ENCODE measurements around the gene C1S.
"Not testable (repeated sequence)": the region's sequence is repeated elsewhere in the genome, so short reads cannot be mapped to it uniquely, and the experiment has no call there.

Gene C1S

DNA sequence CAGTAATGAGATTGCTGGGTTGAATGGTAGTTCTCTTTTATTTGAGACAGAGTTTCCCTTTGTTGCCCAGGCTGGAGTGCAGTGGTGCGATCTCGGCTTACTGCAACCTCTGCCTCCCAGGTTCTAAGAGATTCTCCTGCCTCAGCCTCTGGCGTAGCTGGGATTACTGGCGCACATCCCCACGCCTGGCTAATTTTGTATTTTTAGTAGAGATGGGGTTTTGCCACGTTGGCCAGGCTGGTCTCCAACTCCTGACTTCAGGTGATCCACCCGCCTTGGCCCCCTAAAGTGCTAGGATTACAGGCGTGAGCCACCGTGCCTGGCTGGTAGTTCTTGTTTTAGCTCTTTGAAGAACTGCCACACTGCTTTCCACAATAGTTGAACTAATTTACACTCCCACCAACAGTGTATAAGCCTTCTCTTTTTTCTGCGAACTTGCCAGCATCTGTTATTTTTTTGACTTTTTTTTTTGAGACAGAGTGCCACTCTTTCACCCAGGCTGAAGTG is 11.0 kb upstream of the C1S start:
- H3K9me3 ChIP-seq (ENCODE audit: control insufficient read depth, low read length); H3K4ac ChIP-seq (ENCODE audit: low read depth in 1 of 2, low read length in 2 of 2): not testable (repeated sequence)
- 87% methylated on average over 10 of the region's 10 CpGs for WGBS

DNA sequence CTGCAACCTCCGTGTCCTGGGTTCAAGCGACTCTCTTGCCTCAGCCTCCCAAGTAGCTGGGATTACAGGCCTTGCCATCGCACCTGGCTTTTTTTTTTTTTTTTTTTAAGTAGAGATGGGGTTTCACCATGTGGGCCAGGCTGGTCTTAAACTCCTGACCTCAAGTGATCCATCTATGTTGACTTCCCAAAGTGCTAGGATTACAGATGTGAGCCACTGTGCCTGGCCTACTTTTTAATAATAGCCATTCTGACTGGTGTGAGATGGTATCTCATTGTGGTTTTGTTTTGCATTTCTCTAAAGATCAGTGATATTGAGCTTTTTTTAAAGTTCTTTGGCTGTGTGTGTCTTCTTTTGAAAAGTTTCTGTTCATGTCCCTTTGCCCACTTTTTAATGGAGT is 10.5 kb upstream of the C1S start:
- H3K18ac ChIP-seq (ENCODE audit: low read depth in 1 of 2, low read length in 2 of 2); H2AFZ ChIP-seq (ENCODE audit: low read depth, low read length); H2BK5ac ChIP-seq (ENCODE audit: low read depth, low read length, poor library complexity, severe bottlenecking); H4K8ac ChIP-seq (ENCODE audit: low read length); H3K36me3 ChIP-seq (ENCODE audit: control insufficient read depth in 1 of 2, insufficient read depth in 2 of 2, low read depth in 1 of 2, low read length in 2 of 2); H3K4me2 ChIP-seq (ENCODE audit: low read length, poor library complexity, severe bottlenecking); H4K91ac ChIP-seq (ENCODE audit: low read length); H3K23ac ChIP-seq (ENCODE audit: low read length in 2 of 2); H2AK5ac ChIP-seq (ENCODE audit: low read length, severe bottlenecking); H3K4ac ChIP-seq (ENCODE audit: low read depth in 1 of 2, low read length in 2 of 2); H3K4me1 ChIP-seq (ENCODE audit: control insufficient read depth, insufficient read depth, low read depth, low read length); H3K4me3 ChIP-seq (ENCODE audit: insufficient read depth in 1 of 2, low read depth in 1 of 2, low read length in 2 of 2); H2BK12ac ChIP-seq (ENCODE audit: low read length in 2 of 2); H3K9ac ChIP-seq (ENCODE audit: low read length); H3K27ac ChIP-seq (ENCODE audit: low read length, poor library complexity, severe bottlenecking); H2BK120ac ChIP-seq (ENCODE audit: low read depth, low read length); H3K14ac ChIP-seq (ENCODE audit: low read length in 2 of 2); DNase-seq; H3K9me3 ChIP-seq (ENCODE audit: control insufficient read depth, low read length); H3K79me1 ChIP-seq (replicated peaks; ENCODE audit: low read length, poor library complexity, severe bottlenecking); H2BK15ac ChIP-seq (ENCODE audit: low read depth, poor library complexity, severe bottlenecking); H3K27me3 ChIP-seq (ENCODE audit: control insufficient read depth in 1 of 2, insufficient read depth in 1 of 2, low read length in 2 of 2): not testable (repeated sequence)
- 94% methylated on average over 3 of the region's 3 CpGs for whole genome bisulfite sequencing

More for the DNA sequence above, 11.0 kb upstream of the C1S start:
- not testable (repeated sequence) for H2BK15ac ChIP-seq (ENCODE audit: low read depth, poor library complexity, severe bottlenecking); H3K4me1 ChIP-seq (ENCODE audit: control insufficient read depth, insufficient read depth, low read depth, low read length); H3K27me3 ChIP-seq (ENCODE audit: control insufficient read depth in 1 of 2, insufficient read depth in 1 of 2, low read length in 2 of 2); DNase-seq; H3K79me1 ChIP-seq (replicated peaks; ENCODE audit: low read length, poor library complexity, severe bottlenecking); H3K27ac ChIP-seq (ENCODE audit: low read length, poor library complexity, severe bottlenecking); H3K14ac ChIP-seq (ENCODE audit: low read length in 2 of 2); H3K9ac ChIP-seq (ENCODE audit: low read length); H2AK5ac ChIP-seq (ENCODE audit: low read length, severe bottlenecking); H2BK120ac ChIP-seq (ENCODE audit: low read depth, low read length); H3K36me3 ChIP-seq (ENCODE audit: control insufficient read depth in 1 of 2, insufficient read depth in 2 of 2, low read depth in 1 of 2, low read length in 2 of 2); H3K4me2 ChIP-seq (ENCODE audit: low read length, poor library complexity, severe bottlenecking); H4K8ac ChIP-seq (ENCODE audit: low read length); H3K4me3 ChIP-seq (ENCODE audit: insufficient read depth in 1 of 2, low read depth in 1 of 2, low read length in 2 of 2); H3K18ac ChIP-seq (ENCODE audit: low read depth in 1 of 2, low read length in 2 of 2); H2AFZ ChIP-seq (ENCODE audit: low read depth, low read length); H2BK5ac ChIP-seq (ENCODE audit: low read depth, low read length, poor library complexity, severe bottlenecking); H4K91ac ChIP-seq (ENCODE audit: low read length); H2BK12ac ChIP-seq (ENCODE audit: low read length in 2 of 2); H3K23ac ChIP-seq (ENCODE audit: low read length in 2 of 2)

DNA sequence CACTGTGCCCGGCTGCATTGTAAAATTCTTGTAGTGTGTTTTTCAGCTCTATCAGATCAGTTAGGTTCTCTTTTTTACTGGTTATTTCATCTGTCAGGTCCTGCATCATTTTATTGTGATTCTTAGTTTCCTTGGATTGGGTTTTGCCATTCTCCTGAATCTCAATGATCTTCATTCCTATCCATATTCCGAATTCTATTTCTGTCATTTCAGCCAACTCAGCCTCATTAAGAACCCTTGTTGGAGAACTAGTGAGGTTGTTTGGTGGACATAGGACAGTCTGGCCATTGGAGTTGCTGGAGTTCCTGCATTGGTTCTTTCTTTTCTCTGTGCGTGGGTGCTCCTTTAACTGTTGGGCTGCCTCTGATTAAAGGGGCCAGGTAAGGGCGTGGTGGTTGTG is 5.6 kb upstream of the C1S start:
- no peak overlapping the region for H2BK5ac ChIP-seq (ENCODE audit: low read depth, low read length, poor library complexity, severe bottlenecking)
- H2BK15ac ChIP-seq (ENCODE audit: low read depth, poor library complexity, severe bottlenecking), result no peak overlapping the region
- WGBS, result 79% methylated on average over 2 of the region's 4 CpGs
- no peak overlapping the region for H3K4me3 ChIP-seq (ENCODE audit: insufficient read depth in 1 of 2, low read depth in 1 of 2, low read length in 2 of 2)
- H3K9me3 ChIP-seq (ENCODE audit: control insufficient read depth, low read length), result no peaks in the 10 kb centered on the region
- no peak overlapping the region for H4K8ac ChIP-seq (ENCODE audit: low read length)
- H3K27ac ChIP-seq (ENCODE audit: low read length, poor library complexity, severe bottlenecking), result no peak overlapping the region
- H2BK120ac ChIP-seq (ENCODE audit: low read depth, low read length), result no peak overlapping the region
- H3K4ac ChIP-seq (ENCODE audit: low read depth in 1 of 2, low read length in 2 of 2), result no peak overlapping the region
- no peak overlapping the region for H4K91ac ChIP-seq (ENCODE audit: low read length)
- H3K36me3 ChIP-seq (ENCODE audit: control insufficient read depth in 1 of 2, insufficient read depth in 2 of 2, low read depth in 1 of 2, low read length in 2 of 2), result no peaks in the 10 kb centered on the region
- H3K18ac ChIP-seq (ENCODE audit: low read depth in 1 of 2, low read length in 2 of 2), result peak overlapping the region in 1 of 2 experiments; percentile 8
- no peak overlapping the region for H2BK12ac ChIP-seq (ENCODE audit: low read length in 2 of 2)
- H3K23ac ChIP-seq (ENCODE audit: low read length in 2 of 2), result no peak overlapping the region
- H3K27me3 ChIP-seq (ENCODE audit: control insufficient read depth in 1 of 2, insufficient read depth in 1 of 2, low read length in 2 of 2), result peaks cover 0 to 24% of the 10 kb centered on the region in 2 experiments
- no peak overlapping the region for H3K14ac ChIP-seq (ENCODE audit: low read length in 2 of 2)
- no peak for DNase-seq
- H2AK5ac ChIP-seq (ENCODE audit: low read length, severe bottlenecking), result no peak overlapping the region
- H3K4me1 ChIP-seq (ENCODE audit: control insufficient read depth, insufficient read depth, low read depth, low read length), result peaks cover 3% of the 10 kb centered on the region
- H3K9ac ChIP-seq (ENCODE audit: low read length), result no peak overlapping the region
- no peak overlapping the region for H2AFZ ChIP-seq (ENCODE audit: low read depth, low read length)
- no peaks in the 10 kb centered on the region for H3K79me1 ChIP-seq (replicated peaks; ENCODE audit: low read length, poor library complexity, severe bottlenecking)
- no peak overlapping the region for H3K4me2 ChIP-seq (ENCODE audit: low read length, poor library complexity, severe bottlenecking)

DNA sequence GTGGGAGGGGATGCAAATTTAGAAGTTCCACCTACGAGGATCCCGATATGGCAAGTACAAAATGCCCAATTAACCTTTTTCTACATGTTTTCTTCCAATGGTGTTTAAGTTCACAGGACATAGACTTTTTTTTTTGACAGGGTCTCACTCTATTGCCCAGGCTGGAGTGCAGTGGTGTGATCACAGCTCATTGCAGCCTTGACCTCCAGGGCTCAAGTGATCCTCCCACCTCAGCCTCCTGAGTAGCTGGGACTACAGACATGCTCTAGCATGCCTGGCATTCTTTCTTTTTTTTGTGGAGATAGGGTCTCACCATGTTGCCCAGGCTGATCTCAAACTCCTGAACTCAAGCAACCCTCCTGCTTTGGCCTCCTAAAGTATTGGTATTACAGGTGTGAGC is 4.8 kb upstream of the C1S start:
- H2BK120ac ChIP-seq (ENCODE audit: low read depth, low read length); H2BK15ac ChIP-seq (ENCODE audit: low read depth, poor library complexity, severe bottlenecking); H3K36me3 ChIP-seq (ENCODE audit: control insufficient read depth in 1 of 2, insufficient read depth in 2 of 2, low read depth in 1 of 2, low read length in 2 of 2); H3K9ac ChIP-seq (ENCODE audit: low read length); DNase-seq; H3K4me1 ChIP-seq (ENCODE audit: control insufficient read depth, insufficient read depth, low read depth, low read length); H3K4me3 ChIP-seq (ENCODE audit: insufficient read depth in 1 of 2, low read depth in 1 of 2, low read length in 2 of 2); H3K27ac ChIP-seq (ENCODE audit: low read length, poor library complexity, severe bottlenecking); H3K23ac ChIP-seq (ENCODE audit: low read length in 2 of 2); H2BK5ac ChIP-seq (ENCODE audit: low read depth, low read length, poor library complexity, severe bottlenecking); H3K79me1 ChIP-seq (replicated peaks; ENCODE audit: low read length, poor library complexity, severe bottlenecking); H3K9me3 ChIP-seq (ENCODE audit: control insufficient read depth, low read length); H3K14ac ChIP-seq (ENCODE audit: low read length in 2 of 2); H2BK12ac ChIP-seq (ENCODE audit: low read length in 2 of 2); H3K18ac ChIP-seq (ENCODE audit: low read depth in 1 of 2, low read length in 2 of 2); H2AK5ac ChIP-seq (ENCODE audit: low read length, severe bottlenecking); H4K8ac ChIP-seq (ENCODE audit: low read length); H4K91ac ChIP-seq (ENCODE audit: low read length); H3K4me2 ChIP-seq (ENCODE audit: low read length, poor library complexity, severe bottlenecking); H2AFZ ChIP-seq (ENCODE audit: low read depth, low read length); H3K4ac ChIP-seq (ENCODE audit: low read depth in 1 of 2, low read length in 2 of 2): not testable (repeated sequence)
- WGBS, result 100% methylated on average over 2 of the region's 2 CpGs
- peaks cover 0 to 24% of the 10 kb centered on the region in 2 experiments for H3K27me3 ChIP-seq (ENCODE audit: control insufficient read depth in 1 of 2, insufficient read depth in 1 of 2, low read length in 2 of 2)
